Activated naive CD8-positive, alpha-beta T cell (primary cell): ENCODE measurements around the gene MCTP2.

Experiments
- H3K27ac Mint-ChIP-seq: one replicate; pipeline ENCODE4 v1.8.0; 2021; ENCODE audit warnings: mixed read lengths
- H3K27me3 Mint-ChIP-seq: one replicate; pipeline ENCODE4 v1.8.0; 2021; ENCODE audit warnings: mixed read lengths
- H3K36me3 Mint-ChIP-seq: one replicate; pipeline ENCODE4 v1.8.0; 2021; ENCODE audit warnings: mixed read lengths
- H3K4me1 Mint-ChIP-seq: one replicate; pipeline ENCODE4 v1.8.0; 2021; ENCODE audit warnings: low read depth, mixed read lengths
- H3K4me3 Mint-ChIP-seq: one replicate; pipeline ENCODE4 v1.8.0; 2021; ENCODE audit warnings: mild to moderate bottlenecking, mixed read lengths
- H3K9me3 Mint-ChIP-seq: one replicate; pipeline ENCODE4 v1.8.0; 2021; ENCODE audit warnings: low read depth, mixed read lengths

MCTP2 gene, protein sequence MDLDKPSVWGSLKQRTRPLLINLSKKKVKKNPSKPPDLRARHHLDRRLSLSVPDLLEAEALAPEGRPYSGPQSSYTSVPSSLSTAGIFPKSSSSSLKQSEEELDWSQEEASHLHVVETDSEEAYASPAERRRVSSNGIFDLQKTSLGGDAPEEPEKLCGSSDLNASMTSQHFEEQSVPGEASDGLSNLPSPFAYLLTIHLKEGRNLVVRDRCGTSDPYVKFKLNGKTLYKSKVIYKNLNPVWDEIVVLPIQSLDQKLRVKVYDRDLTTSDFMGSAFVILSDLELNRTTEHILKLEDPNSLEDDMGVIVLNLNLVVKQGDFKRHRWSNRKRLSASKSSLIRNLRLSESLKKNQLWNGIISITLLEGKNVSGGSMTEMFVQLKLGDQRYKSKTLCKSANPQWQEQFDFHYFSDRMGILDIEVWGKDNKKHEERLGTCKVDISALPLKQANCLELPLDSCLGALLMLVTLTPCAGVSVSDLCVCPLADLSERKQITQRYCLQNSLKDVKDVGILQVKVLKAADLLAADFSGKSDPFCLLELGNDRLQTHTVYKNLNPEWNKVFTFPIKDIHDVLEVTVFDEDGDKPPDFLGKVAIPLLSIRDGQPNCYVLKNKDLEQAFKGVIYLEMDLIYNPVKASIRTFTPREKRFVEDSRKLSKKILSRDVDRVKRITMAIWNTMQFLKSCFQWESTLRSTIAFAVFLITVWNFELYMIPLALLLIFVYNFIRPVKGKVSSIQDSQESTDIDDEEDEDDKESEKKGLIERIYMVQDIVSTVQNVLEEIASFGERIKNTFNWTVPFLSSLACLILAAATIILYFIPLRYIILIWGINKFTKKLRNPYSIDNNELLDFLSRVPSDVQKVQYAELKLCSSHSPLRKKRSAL

DNA sequence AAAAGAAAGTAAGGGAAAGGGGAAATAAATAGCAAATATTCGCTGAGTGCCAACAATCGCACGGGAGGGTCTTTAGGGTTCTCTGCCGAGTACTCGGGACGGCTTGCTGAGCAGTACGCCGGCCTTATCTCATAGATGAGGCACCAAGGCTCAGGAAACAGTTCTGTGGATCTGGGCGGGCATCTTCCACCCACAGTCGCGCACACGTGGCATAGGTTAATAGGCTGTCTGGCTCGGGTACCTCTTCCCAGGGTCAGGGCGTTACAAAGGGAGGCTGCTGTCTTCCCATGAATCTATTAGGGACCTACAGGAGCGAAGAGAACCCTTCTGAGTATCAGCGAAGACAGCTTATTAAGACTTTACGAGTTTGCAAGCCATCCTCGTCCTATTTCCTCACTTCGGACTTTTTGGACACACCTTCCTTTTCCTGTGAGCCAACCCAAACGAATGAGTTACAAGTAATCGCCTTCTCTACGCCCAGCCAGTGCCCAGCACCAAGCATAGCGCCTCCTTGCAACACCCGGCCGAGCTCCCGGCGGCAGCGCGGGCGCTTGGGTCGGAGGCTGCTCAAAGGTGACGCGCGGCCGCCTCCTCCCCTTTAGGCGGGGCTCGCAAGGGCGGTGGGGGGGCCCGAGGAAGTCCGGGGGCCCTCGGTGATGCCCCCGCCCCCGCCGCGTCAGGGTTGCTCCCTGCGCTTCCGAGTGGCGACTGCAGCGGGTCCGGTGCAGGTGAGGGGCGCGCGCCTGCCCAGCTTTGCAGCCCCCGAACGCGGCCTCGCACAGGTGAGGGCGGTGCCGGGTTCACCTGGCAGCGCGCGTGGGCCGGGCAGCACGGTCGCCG, at the start of gene MCTP2:
MCTP2 (plus strand) TSS at position 679 of the 840 bp plus-strand sequence. CDS start 66,705 bp downstream, outside the sequence.
- peak within 1 kb of the TSS; percentile 86 for H3K27ac Mint-ChIP-seq
- no peaks in the 10 kb centered on the region for H3K9me3 Mint-ChIP-seq
- peaks cover 64% of the 10 kb centered on the region for H3K4me1 Mint-ChIP-seq
- H3K4me3 Mint-ChIP-seq: peak within 1 kb of the TSS; percentile 90
- no peaks in the 10 kb centered on the region for H3K36me3 Mint-ChIP-seq
- H3K27me3 Mint-ChIP-seq: no peaks in the 10 kb centered on the region

- Mint-ChIP-seq H3K27ac (no peak overlapping the region), H3K4me1 (no peaks in the 10 kb centered on the region), H3K27me3 (peaks cover 3% of the 10 kb centered on the region), H3K36me3 (peaks cover 1% of the 10 kb centered on the region), H3K4me3 (no peak overlapping the region), H3K9me3 (no peaks in the 10 kb centered on the region)
Measured at GRCh38 chr15:94182883-94183282, 48.5 kb upstream of the MCTP2 start.

GRCh38 chr15:94185547-94186236, 45.7 kb upstream of the MCTP2 start:
- H3K36me3 Mint-ChIP-seq: no peaks in the 10 kb centered on the region
- H3K27ac Mint-ChIP-seq: no peak overlapping the region
- peaks cover 3% of the 10 kb centered on the region for H3K27me3 Mint-ChIP-seq
- H3K4me1 Mint-ChIP-seq: no peaks in the 10 kb centered on the region
- H3K4me3 Mint-ChIP-seq: no peak overlapping the region
- no peaks in the 10 kb centered on the region for H3K9me3 Mint-ChIP-seq

DNA sequence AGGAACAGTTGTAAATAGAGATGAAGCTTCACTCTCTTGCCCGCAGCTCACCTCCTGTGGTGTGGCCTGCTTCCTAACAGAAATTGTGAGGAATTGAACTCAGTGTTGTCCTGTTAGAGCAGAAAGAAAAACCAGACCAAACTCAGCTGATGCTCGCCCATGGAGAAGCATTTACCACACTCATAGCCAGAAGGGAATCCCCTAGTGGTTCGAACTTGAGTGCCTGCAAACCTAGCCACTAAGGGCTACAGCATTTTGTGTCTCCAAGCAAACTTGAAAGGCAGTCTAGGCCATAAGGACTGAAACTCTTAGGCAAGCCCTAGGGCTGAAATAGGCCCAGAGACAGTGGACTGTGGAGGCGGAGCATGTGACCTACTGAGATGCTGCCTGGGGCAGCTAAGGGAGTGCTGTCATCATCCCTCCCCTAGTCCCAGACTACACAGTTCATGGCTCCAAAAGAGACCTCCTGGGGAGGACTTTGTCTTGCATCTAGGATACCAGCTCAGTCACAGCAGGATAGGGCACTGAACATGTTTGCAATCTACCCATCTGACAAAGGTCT, 44.5 kb upstream of the MCTP2 start:
- Mint-ChIP-seq H3K27ac (no peak overlapping the region), H3K4me3 (no peak overlapping the region), H3K4me1 (no peaks in the 10 kb centered on the region), H3K36me3 (no peaks in the 10 kb centered on the region), H3K27me3 (peaks cover 3% of the 10 kb centered on the region), H3K9me3 (no peaks in the 10 kb centered on the region)

GRCh38 chr15:94193906-94194305, 37.5 kb upstream of the MCTP2 start:
- no peaks in the 10 kb centered on the region for H3K27me3 Mint-ChIP-seq
- no peaks in the 10 kb centered on the region for H3K36me3 Mint-ChIP-seq
- H3K9me3 Mint-ChIP-seq: no peaks in the 10 kb centered on the region

GRCh38 chr15:94196531-94196930, 34.8 kb upstream of the MCTP2 start:
- Mint-ChIP-seq H3K36me3 (no peaks in the 10 kb centered on the region), H3K4me3 (no peak overlapping the region), H3K9me3 (no peaks in the 10 kb centered on the region), H3K27me3 (no peaks in the 10 kb centered on the region), H3K27ac (no peak overlapping the region), H3K4me1 (no peaks in the 10 kb centered on the region)

More at GRCh38 chr15:94193906-94194305, 37.5 kb upstream of the MCTP2 start:
- Mint-ChIP-seq H3K4me3 (no peak overlapping the region), H3K4me1 (no peaks in the 10 kb centered on the region), H3K27ac (no peak overlapping the region)

DNA sequence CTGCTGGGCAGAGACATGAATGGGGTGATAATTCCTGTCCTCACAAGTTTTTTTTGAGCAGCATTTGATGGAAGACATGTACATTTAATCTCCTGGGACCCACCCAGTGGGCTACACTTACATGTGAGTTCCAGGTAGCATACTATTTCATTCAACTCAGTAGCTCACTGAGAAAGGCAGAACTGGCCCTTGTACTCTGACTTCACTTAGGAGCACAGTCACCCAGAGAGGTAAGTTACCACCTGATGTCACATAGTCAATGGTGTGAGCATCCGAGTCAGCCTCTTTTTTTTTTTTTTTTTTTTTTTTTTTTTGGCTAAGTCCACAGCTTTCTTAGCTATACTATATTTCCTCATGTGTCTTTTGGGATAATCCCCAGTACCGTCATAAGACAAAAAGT, 32.7 kb upstream of the MCTP2 start:
- H3K4me3 Mint-ChIP-seq: no peak overlapping the region
- H3K36me3 Mint-ChIP-seq: no peaks in the 10 kb centered on the region
- H3K27me3 Mint-ChIP-seq: peaks cover 7% of the 10 kb centered on the region
- H3K27ac Mint-ChIP-seq: no peak overlapping the region
- no peaks in the 10 kb centered on the region for H3K4me1 Mint-ChIP-seq
- H3K9me3 Mint-ChIP-seq: no peaks in the 10 kb centered on the region

GRCh38 chr15:94199725-94200124, 31.6 kb upstream of the MCTP2 start:
- Mint-ChIP-seq H3K4me1 (no peaks in the 10 kb centered on the region), H3K36me3 (no peaks in the 10 kb centered on the region), H3K4me3 (no peak overlapping the region), H3K27me3 (peaks cover 8% of the 10 kb centered on the region), H3K27ac (no peak overlapping the region), H3K9me3 (no peaks in the 10 kb centered on the region)

- peaks cover 15% of the 10 kb centered on the region for H3K4me1 Mint-ChIP-seq
- H3K27me3 Mint-ChIP-seq: peaks cover 8% of the 10 kb centered on the region
- H3K36me3 Mint-ChIP-seq: no peaks in the 10 kb centered on the region
- no peaks in the 10 kb centered on the region for H3K9me3 Mint-ChIP-seq
- H3K4me3 Mint-ChIP-seq: no peak overlapping the region
- H3K27ac Mint-ChIP-seq: no peak overlapping the region
Measured at GRCh38 chr15:94203306-94203705, 28.1 kb upstream of the MCTP2 start.

- Mint-ChIP-seq H3K36me3 (no peaks in the 10 kb centered on the region), H3K27me3 (peaks cover 8% of the 10 kb centered on the region), H3K4me3 (no peak overlapping the region), H3K27ac (no peak overlapping the region), H3K4me1 (peaks cover 15% of the 10 kb centered on the region), H3K9me3 (no peaks in the 10 kb centered on the region)
Measured at GRCh38 chr15:94205366-94205765, 26.0 kb upstream of the MCTP2 start.

DNA sequence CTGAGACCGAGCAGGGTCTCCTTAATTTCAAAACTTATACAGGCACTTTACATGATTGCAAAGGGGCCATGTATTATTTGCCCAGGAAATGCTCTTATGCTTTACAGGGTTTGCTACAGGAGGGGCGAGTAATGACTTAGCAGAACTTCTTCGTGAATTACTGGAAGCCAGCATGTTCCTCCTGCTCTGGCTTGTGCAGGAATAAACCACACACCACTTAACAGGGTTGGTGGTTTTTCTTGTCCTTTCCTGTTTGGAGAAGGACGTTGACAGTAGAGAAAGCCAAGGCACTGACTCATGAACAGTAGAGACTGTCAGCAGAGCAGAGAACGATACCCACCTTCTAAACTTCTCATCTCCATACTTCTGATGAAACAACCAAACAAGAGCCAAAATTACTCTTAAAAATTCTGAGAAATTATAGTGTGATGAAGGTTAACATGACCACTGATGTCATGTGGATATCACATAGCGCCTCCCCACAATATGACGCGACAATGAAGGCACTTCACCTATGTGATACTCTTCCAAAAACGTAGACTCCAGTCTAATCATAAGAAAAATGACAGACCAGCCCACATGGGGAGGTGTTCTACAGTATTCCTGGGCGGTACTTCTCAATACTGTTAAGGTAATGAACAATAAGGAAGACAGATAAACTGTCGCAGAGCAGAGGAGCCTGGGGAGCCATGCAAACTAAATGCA, 24.7 kb upstream of the MCTP2 start:
- Mint-ChIP-seq H3K36me3 (no peaks in the 10 kb centered on the region), H3K27ac (no peak overlapping the region), H3K27me3 (peaks cover 13% of the 10 kb centered on the region), H3K9me3 (no peaks in the 10 kb centered on the region), H3K4me1 (peaks cover 15% of the 10 kb centered on the region), H3K4me3 (peak overlapping the region; percentile 67)

DNA sequence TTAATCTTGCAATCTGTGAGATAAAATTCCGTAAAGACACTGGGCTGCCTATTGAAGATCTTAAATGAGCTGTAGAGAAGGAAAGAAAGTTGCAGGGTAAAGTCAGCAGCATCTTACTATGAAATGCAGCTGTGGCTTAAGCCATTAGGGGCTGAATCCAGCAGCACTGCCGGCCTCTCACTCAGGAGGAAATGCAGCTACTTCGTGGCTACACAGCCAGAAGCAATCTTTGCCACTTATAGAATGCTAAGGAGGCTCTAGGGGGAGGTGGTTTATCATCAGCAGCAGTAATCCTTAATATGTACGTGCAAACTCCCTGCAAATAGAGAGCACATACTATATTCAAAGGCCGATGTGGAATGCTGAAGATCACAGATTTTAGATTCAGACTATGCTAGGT, 19.1 kb upstream of the MCTP2 start:
- Mint-ChIP-seq H3K27me3 (peaks cover 25% of the 10 kb centered on the region), H3K4me1 (peaks cover 2% of the 10 kb centered on the region), H3K9me3 (no peaks in the 10 kb centered on the region), H3K36me3 (no peaks in the 10 kb centered on the region), H3K4me3 (no peak overlapping the region), H3K27ac (peak overlapping the region; percentile 42)

GRCh38 chr15:94225616-94226015, 5.7 kb upstream of the MCTP2 start:
- H3K9me3 Mint-ChIP-seq: peaks cover 4% of the 10 kb centered on the region
- no peak overlapping the region for H3K27ac Mint-ChIP-seq
- no peaks in the 10 kb centered on the region for H3K27me3 Mint-ChIP-seq
- H3K4me3 Mint-ChIP-seq: no peak overlapping the region
- peaks cover 5% of the 10 kb centered on the region for H3K36me3 Mint-ChIP-seq
- H3K4me1 Mint-ChIP-seq: peaks cover 23% of the 10 kb centered on the region
